Keratinocyte (primary cell): ENCODE results near the gene RNF44. TPM values are rescaled to one million over a fixed set of nuclear protein-coding genes. Genes with fewer than 3 reads are reported as not detected.

Source experiments
- DNase-seq: peaks from one replicate; pipeline ENCODE4 v3.0.0-alpha.2; 2011; ENCODE audit warnings: low read depth, missing footprints, low spot score
- FAIRE-seq: peaks from 2 replicates; lab custom pipeline; 2011; peaks lifted over from hg19 to GRCh38; lab: Jason Lieb, UNC
- H2AFZ ChIP-seq: 2 replicates; pipeline ENCODE4 v1.6.0; 2012; ENCODE audit warnings: low read length, control low read depth, inconsistent platforms; ENCODE audit not compliant: control insufficient read depth
- H3K27ac ChIP-seq: 2 replicates; pipeline ENCODE4 v1.5.1; 2011; ENCODE audit warnings: low read length; ENCODE audit not compliant: control insufficient read depth, insufficient read depth
- H3K27me3 ChIP-seq: 3 replicates; pipeline ENCODE4 v1.6.0; 2011; ENCODE audit warnings: low read length; ENCODE audit not compliant: control insufficient read depth, insufficient read depth; ENCODE audit errors: extremely low read depth
- H3K36me3 ChIP-seq, 2 experiments: 2 replicates in 1 of 2; 3 replicates in 1 of 2; pipeline ENCODE4 v1.5.1; 2011; ENCODE audit warnings: low read length in 2 of 2, mild to moderate bottlenecking in 1 of 2; ENCODE audit not compliant: control insufficient read depth in 2 of 2, insufficient read depth in 2 of 2; ENCODE audit errors: extremely low read depth in 1 of 2
- H3K4me1 ChIP-seq: 3 replicates; pipeline ENCODE4 v1.5.1; 2011; ENCODE audit warnings: low read length; ENCODE audit not compliant: control insufficient read depth, insufficient read depth; ENCODE audit errors: extremely low read depth
- H3K4me2 ChIP-seq: 3 replicates; pipeline ENCODE4 v1.6.0; 2011; ENCODE audit warnings: low read depth, low read length; ENCODE audit not compliant: control insufficient read depth, insufficient read depth; ENCODE audit errors: extremely low read depth
- H3K4me3 ChIP-seq, 3 experiments: fragments of 200-600 bp in 1 of 3; sonication (generic) in 1 of 3; 2 replicates in 2 of 3; 3 replicates in 1 of 3; pipeline ENCODE4 v1.5.1; 2011 to 2016; ENCODE audit warnings: low read length in 3 of 3, mild to moderate bottlenecking in 3 of 3, control low read depth in 2 of 3, inconsistent platforms in 1 of 3, low read depth in 1 of 3, mixed read lengths in 1 of 3, mixed run types in 1 of 3, moderate library complexity in 1 of 3; ENCODE audit not compliant: control insufficient read depth in 2 of 3, insufficient read depth in 2 of 3; ENCODE audit errors: extremely low read depth in 1 of 3
- H3K79me2 ChIP-seq: 2 replicates; pipeline ENCODE4 v1.6.0; 2012; ENCODE audit warnings: low read length; ENCODE audit not compliant: control insufficient read depth, insufficient read depth
- H3K9ac ChIP-seq: 3 replicates; pipeline ENCODE4 v1.6.0; 2011; ENCODE audit warnings: low read length; ENCODE audit not compliant: control insufficient read depth, insufficient read depth; ENCODE audit errors: extremely low read depth
- H3K9me1 ChIP-seq: 3 replicates; pipeline ENCODE4 v1.6.0; 2011; ENCODE audit warnings: low read length; ENCODE audit not compliant: control insufficient read depth, insufficient read depth; ENCODE audit errors: extremely low read depth
- H3K9me3 ChIP-seq: 2 replicates; pipeline ENCODE4 v1.5.1; 2012; ENCODE audit warnings: low read depth, low read length; ENCODE audit not compliant: control insufficient read depth
- H4K20me1 ChIP-seq: 3 replicates; pipeline ENCODE4 v1.6.0; 2011; ENCODE audit warnings: low read length; ENCODE audit not compliant: control insufficient read depth, insufficient read depth; ENCODE audit errors: extremely low read depth
- CTCF ChIP-seq, 3 experiments: IDR thresholded peaks in 1 of 3; conservative IDR thresholded peaks in 1 of 3; optimal IDR thresholded peaks in 1 of 3; 2 replicates in 2 of 3; 3 replicates in 1 of 3; pipeline versions ENCODE3 to v1.5.1; 2011; ENCODE audit warnings: low read length in 3 of 3, mild to moderate bottlenecking in 3 of 3, moderate library complexity in 2 of 3, control low read depth in 1 of 3, inconsistent platforms in 1 of 3; ENCODE audit not compliant: insufficient read depth in 2 of 3; ENCODE audit errors: extremely low read depth in 1 of 3
- EZH2 ChIP-seq: IDR thresholded peaks from one replicate; pipeline ENCODE4 v1.6.1; 2012; ENCODE audit warnings: inconsistent platforms, mild to moderate bottlenecking, low read length, moderate library complexity
- dilution Hi-C: fragments of 300-500 bp; cut with MboI; formaldehyde crosslinking; loops from one replicate; pipeline ENCODE4 v1.7.0; 2020; ENCODE audit warnings: low sequenced_read_pairs; ENCODE audit not compliant: extremely low pct_ligation_motif_present
- polyA plus RNA-seq, 5 experiments: library from polyadenylated mRNA; depleted of rRNA in 3 of 5; stranded (reverse) in 3 of 5; stranded (forward) in 1 of 5; unstranded in 1 of 5; fragments of >200 nt; gene quantifications; 1 replicate in 1 of 5; 2 replicates in 3 of 5; 3 replicates in 1 of 5; pipeline versions ENCODE4 v1.2.1 to v1.2.3, GENCODE V29; 2011 to 2012; ENCODE audit warnings: missing spikeins in 2 of 5, low read depth in 1 of 5, low replicate concordance in 1 of 5

Gene RNF44
- polyA plus RNA-seq, 1 donor (not counting 4 experiments of a cell fraction or from before 2014, with no cell fraction given): 5.3 TPM

- TF ChIP-seq CTCF (optimal IDR thresholded peaks at IDR 0.05 in 1 of 3, IDR thresholded peaks at IDR 0.05 in 1 of 3, conservative IDR thresholded peaks at IDR 0.05 in 1 of 3; ENCODE audit: extremely low read depth in 1 of 3, insufficient read depth in 2 of 3, low read length in 3 of 3) (no peak), EZH2 (no peak)
- Histone ChIP-seq H3K27ac (no peak overlapping the region), H3K4me3 (no peak overlapping the region), H3K4me2 (no peak overlapping the region), H2AFZ (no peak overlapping the region), H3K4me1 (peaks cover 11% of the 10 kb centered on the region), H4K20me1 (no peaks in the 10 kb centered on the region), H3K36me3 (no peaks in the 10 kb centered on the region), H3K79me2 (no peaks in the 10 kb centered on the region), H3K9ac (no peak overlapping the region), H3K9me3 (no peaks in the 10 kb centered on the region), H3K9me1 (no peaks in the 10 kb centered on the region), H3K27me3 (no peaks in the 10 kb centered on the region)
- DNase-seq (no peak), FAIRE-seq (no peak)
- dilution Hi-C loops: no loop called here
Measured at GRCh38 chr5:176562189-176562588, 25.0 kb upstream of the RNF44 start.

GRCh38 chr5:176561259-176561658 is 24.1 kb upstream of the RNF44 start:
- TF ChIP-seq CTCF (optimal IDR thresholded peaks at IDR 0.05 in 1 of 3, IDR thresholded peaks at IDR 0.05 in 1 of 3, conservative IDR thresholded peaks at IDR 0.05 in 1 of 3; ENCODE audit: extremely low read depth in 1 of 3, insufficient read depth in 2 of 3, low read length in 3 of 3) (no peak), EZH2 (no peak)
- Histone ChIP-seq H3K27ac (no peak overlapping the region), H3K4me2 (no peak overlapping the region), H2AFZ (no peak overlapping the region), H3K4me1 (peaks cover 11% of the 10 kb centered on the region), H3K4me3 (no peak overlapping the region), H4K20me1 (no peaks in the 10 kb centered on the region), H3K27me3 (no peaks in the 10 kb centered on the region), H3K9me1 (no peaks in the 10 kb centered on the region), H3K9ac (no peak overlapping the region), H3K9me3 (no peaks in the 10 kb centered on the region), H3K36me3 (no peaks in the 10 kb centered on the region), H3K79me2 (no peaks in the 10 kb centered on the region)
- dilution Hi-C loops: no loop called here
- FAIRE-seq (peak; percentile 49), DNase-seq (no peak)
